Globus pallidus (tissue), 1 donor: ENCODE measurements around the gene POLR2A.

Source experiments
- DNase-seq: peaks from one replicate; pipeline ENCODE4 v3.0.0-alpha.2; 2015; ENCODE audit warnings: low spot score

POLR2A gene

DNA sequence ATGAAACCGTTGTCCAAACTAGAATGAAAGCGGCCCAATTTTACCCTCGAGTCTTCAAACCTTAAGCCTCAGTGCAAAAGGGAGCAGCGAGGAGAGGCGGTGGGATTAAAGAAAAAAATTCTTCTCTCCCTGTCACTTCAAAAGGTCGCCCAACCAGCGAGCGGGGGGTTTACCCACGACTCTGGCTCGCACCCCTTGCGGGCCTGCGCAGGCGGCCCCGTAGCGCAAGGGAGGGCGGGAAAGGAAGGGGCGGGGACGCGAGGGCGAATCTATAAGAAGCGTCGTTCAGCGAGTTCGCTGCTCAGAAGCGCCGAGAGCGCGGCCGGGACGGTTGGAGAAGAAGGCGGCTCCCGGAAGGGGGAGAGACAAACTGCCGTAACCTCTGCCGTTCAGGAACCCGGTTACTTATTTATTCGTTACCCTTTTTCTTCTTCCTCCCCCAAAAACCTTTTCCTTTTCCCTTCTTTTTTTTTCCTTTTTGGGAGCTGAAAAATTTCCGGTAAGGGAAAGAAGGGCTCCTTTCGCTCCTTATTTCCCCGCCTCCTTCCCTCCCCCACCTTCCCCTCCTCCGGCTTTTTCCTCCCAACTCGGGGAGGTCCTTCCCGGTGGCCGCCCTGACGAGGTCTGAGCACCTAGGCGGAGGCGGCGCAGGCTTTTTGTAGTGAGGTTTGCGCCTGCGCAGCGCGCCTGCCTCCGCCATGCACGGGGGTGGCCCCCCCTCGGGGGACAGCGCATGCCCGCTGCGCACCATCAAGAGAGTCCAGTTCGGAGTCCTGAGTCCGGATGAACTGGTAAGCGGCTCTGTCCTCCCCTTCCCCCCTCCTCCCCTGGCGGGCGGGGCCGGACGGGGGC lies at the start of gene POLR2A:
Gene POLR2A (plus strand): TSS at position 300 of the 852 bp plus-strand sequence.
- peak; percentile 98 for DNase-seq

GRCh38 chr17:7435676-7436555 lies 48.2 kb upstream of the POLR2A start:
- DNase-seq = no peak

DNA sequence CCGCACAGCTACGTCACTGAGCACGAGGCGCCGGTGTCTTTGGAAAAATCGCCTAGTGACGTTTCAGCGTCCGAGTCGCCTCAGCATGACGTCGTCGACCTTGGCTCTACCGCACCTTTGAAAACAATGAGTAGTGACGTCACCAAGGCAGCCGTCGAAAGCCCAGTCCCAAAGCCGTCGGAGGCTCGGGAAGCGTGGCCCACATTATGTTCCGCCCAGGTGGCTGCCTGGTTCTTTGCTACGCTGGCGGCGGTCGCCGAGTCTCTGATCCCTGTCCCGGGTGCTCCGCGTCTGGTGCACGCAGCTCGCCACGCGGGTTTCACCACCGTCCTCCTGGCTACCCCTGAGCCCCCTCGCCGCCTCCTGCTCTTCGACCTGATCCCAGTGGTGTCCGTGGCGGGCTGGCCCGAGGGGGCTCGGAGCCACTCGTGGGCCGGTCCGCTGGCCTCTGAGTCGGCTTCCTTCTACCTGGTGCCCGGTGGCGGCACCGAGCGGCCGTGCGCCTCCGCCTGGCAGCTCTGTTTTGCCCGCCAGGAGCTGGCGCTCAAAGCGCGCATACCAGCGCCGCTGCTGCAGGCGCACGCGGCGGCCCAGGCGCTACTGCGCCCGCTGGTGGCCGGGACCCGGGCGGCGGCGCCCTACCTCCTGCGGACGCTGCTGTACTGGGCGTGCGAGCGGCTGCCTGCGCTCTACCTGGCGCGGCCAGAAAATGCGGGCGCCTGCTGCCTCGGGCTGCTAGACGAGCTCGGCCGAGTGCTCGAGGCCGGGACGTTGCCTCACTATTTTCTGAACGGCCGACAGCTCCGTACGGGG lies 47.4 kb upstream of the POLR2A start:
- peak; percentile 76 for DNase-seq

GRCh38 chr17:7437369-7437863 lies 46.8 kb upstream of the POLR2A start:
- DNase-seq = no peak

DNA sequence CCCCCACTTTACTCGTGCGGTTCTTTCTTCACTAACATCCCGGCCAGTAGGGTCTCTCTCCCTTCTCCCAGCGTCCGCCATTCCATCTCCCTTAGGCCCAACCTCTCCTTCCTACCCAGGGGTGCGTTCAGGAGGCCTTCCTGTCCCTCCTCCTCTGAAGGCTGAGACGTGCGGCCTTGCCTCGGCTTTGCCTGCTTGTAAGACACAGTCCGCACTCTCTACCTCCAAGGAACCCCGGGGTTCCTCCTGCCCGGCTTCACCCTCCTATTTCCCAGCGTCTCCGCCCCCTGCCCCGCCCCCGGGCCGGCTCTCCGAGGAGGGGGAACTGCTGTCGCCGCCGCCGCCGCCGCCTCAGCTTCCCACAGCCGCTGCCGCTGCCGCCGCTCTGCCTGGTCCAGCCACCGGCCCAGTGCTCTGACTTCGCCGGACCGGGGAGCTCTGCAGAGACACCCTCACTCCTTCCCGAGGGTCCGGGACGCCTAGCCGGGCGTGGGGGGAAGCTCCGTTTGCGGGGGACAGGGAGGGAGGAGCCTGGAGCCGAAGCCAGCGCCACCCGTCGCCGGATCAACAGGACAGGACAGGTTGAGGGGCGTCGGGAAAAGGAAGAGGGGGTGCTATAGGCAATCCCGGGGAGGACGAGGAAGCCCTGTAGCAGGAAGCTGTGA lies 46.1 kb upstream of the POLR2A start:
- DNase-seq = peak; percentile 59

- no peak for DNase-seq
Measured at GRCh38 chr17:7438656-7439460, 45.3 kb upstream of the POLR2A start.

- no peak for DNase-seq
Measured at GRCh38 chr17:7439462-7440112, 44.6 kb upstream of the POLR2A start, which contains the start of gene FGF11. FGF11 (plus strand) TSS chr17:7439512; CDS start chr17:7439621, 109 bp downstream.

DNA sequence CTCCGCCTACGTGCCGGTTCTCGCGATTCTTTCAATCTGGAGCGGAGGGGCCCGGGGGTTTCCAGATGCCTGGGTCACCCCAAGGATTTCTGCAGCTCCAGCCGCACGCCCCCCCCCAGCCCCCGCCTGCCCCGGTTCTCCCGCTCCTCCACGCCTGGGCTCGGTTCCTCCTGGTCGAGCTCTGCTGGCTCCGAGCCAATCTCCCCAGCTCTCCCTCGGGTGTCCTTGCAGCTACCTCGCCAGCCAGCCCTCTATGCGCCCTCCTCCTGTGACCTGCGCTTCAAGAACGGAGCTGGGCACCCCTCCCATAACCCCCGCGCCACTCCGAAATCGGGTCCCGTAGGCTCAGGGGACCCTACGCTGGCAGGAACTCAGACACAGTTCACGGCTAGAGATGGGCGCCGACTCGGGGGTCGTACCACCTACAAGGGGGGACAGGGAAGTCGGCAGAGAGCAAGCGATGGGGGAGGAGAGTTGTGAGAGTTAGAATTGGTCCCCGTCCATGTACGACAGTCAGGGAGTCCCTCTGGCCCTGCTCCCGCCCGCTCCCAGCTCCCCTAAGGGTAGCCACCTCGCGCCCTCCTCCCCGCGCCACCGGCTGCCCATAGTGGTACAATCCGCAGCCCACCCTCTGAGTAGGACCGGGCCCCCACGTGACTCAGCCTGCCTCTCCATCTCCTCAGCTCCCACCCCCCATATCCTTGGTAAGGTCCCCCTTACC lies 43.9 kb upstream of the POLR2A start:
- no peak for DNase-seq

DNA sequence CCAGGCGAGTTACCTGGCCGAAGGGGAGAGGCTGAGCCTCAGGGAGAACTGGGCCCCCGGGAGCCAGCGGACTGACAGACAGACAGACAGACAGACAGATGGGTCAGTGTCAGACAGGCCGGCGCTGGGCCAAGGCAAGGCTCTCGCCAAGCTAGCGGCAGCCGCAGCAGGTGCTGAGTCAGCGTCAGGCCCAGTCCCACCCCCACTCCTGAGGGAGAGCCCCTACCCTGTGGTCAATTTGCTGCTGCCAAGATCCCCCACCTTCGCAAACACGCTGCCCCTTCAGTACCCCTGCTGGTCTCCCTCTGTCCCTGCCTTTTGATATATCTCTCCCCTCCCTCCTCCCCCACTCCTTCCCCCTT lies 43.4 kb upstream of the POLR2A start:
- no peak for DNase-seq

DNA sequence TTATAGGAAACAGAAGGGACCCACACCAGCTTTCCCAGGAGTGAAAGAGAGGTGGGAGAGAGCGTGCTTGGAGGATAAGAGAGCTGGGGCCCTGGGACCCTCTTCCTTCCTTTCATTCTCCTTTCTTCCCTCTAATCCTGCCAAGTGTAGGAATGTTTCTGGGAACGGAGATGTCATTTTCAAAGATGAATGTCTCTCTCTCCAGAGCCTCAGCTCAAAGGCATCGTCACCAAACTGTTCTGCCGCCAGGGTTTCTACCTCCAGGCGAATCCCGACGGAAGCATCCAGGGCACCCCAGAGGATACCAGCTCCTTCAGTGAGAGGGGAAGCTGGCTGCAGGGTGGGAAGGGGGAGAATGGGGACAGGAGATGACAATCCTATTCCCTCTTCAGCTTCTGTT lies 42.9 kb upstream of the POLR2A start:
- no peak for DNase-seq

- DNase-seq = no peak
Measured at GRCh38 chr17:7442142-7442541, 42.0 kb upstream of the POLR2A start.

GRCh38 chr17:7443499-7444485 lies 40.4 kb upstream of the POLR2A start:
- no peak for DNase-seq

- peak; percentile 84 for DNase-seq
Measured at GRCh38 chr17:7444682-7445618, 39.2 kb upstream of the POLR2A start, which contains the start of gene CHRNB1. CHRNB1 (plus strand) TSS chr17:7445061; CDS start chr17:7445128, 67 bp downstream.

GRCh38 chr17:7445619-7445968 lies 38.6 kb upstream of the POLR2A start:
- no peak for DNase-seq

- no peak for DNase-seq
Measured at GRCh38 chr17:7448461-7448860, 35.7 kb upstream of the POLR2A start.

GRCh38 chr17:7459961-7460545 lies 24.1 kb upstream of the POLR2A start:
- DNase-seq = no peak
